ENCODE data around the gene WSCD2.

WSCD2 gene

GRCh38 chr12:108141600-108142130 is 12.6 kb downstream of the WSCD2 start:
- TF ChIP-seq CTCF (IDR thresholded peaks at IDR 0.05; ENCODE audit: control insufficient read depth, extremely low read depth, insufficient read depth), result no peak
- no peak for DNase-seq (ENCODE audit: low read depth)
- H3K4me3 ChIP-seq (ENCODE audit: low read depth, low read length), result no peak overlapping the region

- no peak for TF ChIP-seq CTCF (IDR thresholded peaks at IDR 0.05; ENCODE audit: control insufficient read depth, extremely low read depth, insufficient read depth)
- no peak for DNase-seq (ENCODE audit: low read depth)
- H3K4me3 ChIP-seq (ENCODE audit: low read depth, low read length), result no peak overlapping the region
Measured at GRCh38 chr12:108143144-108143543, 14.1 kb downstream of the WSCD2 start.

- TF ChIP-seq CTCF (IDR thresholded peaks at IDR 0.05; ENCODE audit: control insufficient read depth, extremely low read depth, insufficient read depth), result no peak
- DNase-seq (ENCODE audit: low read depth), result no peak
Measured at GRCh38 chr12:108144080-108144479, 15.0 kb downstream of the WSCD2 start.

GRCh38 chr12:108145011-108145410 is 15.9 kb downstream of the WSCD2 start:
- no peak overlapping the region for H3K4me3 ChIP-seq (ENCODE audit: low read depth, low read length)
- no peak for DNase-seq (ENCODE audit: low read depth)
- no peak for TF ChIP-seq CTCF (IDR thresholded peaks at IDR 0.05; ENCODE audit: control insufficient read depth, extremely low read depth, insufficient read depth)

More at GRCh38 chr12:108144080-108144479, 15.0 kb downstream of the WSCD2 start:
- H3K4me3 ChIP-seq (ENCODE audit: low read depth, low read length), result no peak overlapping the region

GRCh38 chr12:108146035-108146893 is 17.2 kb downstream of the WSCD2 start:
- TF ChIP-seq CTCF (IDR thresholded peaks at IDR 0.05; ENCODE audit: control insufficient read depth, extremely low read depth, insufficient read depth), result no peak
- no peak for DNase-seq (ENCODE audit: low read depth)
- H3K4me3 ChIP-seq (ENCODE audit: low read depth, low read length), result no peak overlapping the region

GRCh38 chr12:108147279-108147678 is 18.2 kb downstream of the WSCD2 start:
- no peak for TF ChIP-seq CTCF (IDR thresholded peaks at IDR 0.05; ENCODE audit: control insufficient read depth, extremely low read depth, insufficient read depth)
- no peak overlapping the region for H3K4me3 ChIP-seq (ENCODE audit: low read depth, low read length)
- no peak for DNase-seq (ENCODE audit: low read depth)

Measured in LNCaP clone FGC (cell line).